AG09309 (cell line): ENCODE measurements around the gene TSSK1B.

ENCODE experiments used
- DNase-seq: peaks from one replicate; pipeline ENCODE4 v3.0.0-alpha.2; 2010; ENCODE audit warnings: low read depth
- H3K4me3 ChIP-seq: 2 replicates; pipeline ENCODE4 v1.5.1; 2011; ENCODE audit warnings: mild to moderate bottlenecking, low read depth, low read length, moderate library complexity; ENCODE audit not compliant: control insufficient read depth
- CTCF ChIP-seq: IDR thresholded peaks from 2 replicates; pipeline ENCODE4 v1.5.1; 2011; ENCODE audit warnings: mild to moderate bottlenecking, low read depth, low read length, inconsistent platforms; ENCODE audit not compliant: insufficient read depth, control insufficient read depth; ENCODE audit errors: missing control alignments

The TSSK1B gene

GRCh38 chr5:113389116-113389515 lies 45.7 kb downstream of the TSSK1B start:
- no peak overlapping the region for H3K4me3 ChIP-seq
- TF ChIP-seq CTCF, result no peak

GRCh38 chr5:113387844-113388243 lies 46.9 kb downstream of the TSSK1B start:
- TF ChIP-seq CTCF, result no peak
- no peak for DNase-seq
- no peak overlapping the region for H3K4me3 ChIP-seq

More at GRCh38 chr5:113389116-113389515, 45.7 kb downstream of the TSSK1B start:
- no peak for DNase-seq

- no peak overlapping the region for H3K4me3 ChIP-seq
- no peak for TF ChIP-seq CTCF
- DNase-seq, result no peak
These were observed 50.0 kb downstream of the TSSK1B start for GRCh38 chr5:113384782-113385285.

- DNase-seq, result no peak
- H3K4me3 ChIP-seq, result no peak overlapping the region
- no peak for TF ChIP-seq CTCF
These were observed 52.1 kb downstream of the TSSK1B start for GRCh38 chr5:113382731-113383130.
